ENCODE measurements around the gene TRABD.

TRABD gene

DNA sequence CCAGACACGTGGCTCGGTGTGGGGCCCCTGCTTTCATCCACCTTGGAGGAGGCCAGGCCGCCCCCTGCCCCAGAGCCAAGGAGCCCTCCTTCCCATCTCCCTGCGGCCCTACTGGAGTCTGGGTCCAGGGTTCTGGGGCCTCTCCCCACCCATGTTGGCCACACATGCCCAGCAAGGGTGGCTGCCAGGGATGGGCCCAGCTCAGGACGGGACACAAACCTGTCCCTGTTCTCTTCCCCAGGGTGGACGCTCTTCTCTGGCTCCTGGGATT, 10.6 kb upstream of the TRABD start:
- Mint-ChIP-seq H3K36me3 (ENCODE audit: low read depth) (peaks cover 29% of the 10 kb centered on the region), H3K4me1 (ENCODE audit: low read depth) (peaks cover 44% of the 10 kb centered on the region), H3K27ac (no peak overlapping the region), H3K4me3 (no peak overlapping the region), H3K27me3 (peaks cover 32% of the 10 kb centered on the region), H3K9me3 (no peaks in the 10 kb centered on the region)
- intact Hi-C loops (cut with micrococcal nuclease), result no loop called here

DNA sequence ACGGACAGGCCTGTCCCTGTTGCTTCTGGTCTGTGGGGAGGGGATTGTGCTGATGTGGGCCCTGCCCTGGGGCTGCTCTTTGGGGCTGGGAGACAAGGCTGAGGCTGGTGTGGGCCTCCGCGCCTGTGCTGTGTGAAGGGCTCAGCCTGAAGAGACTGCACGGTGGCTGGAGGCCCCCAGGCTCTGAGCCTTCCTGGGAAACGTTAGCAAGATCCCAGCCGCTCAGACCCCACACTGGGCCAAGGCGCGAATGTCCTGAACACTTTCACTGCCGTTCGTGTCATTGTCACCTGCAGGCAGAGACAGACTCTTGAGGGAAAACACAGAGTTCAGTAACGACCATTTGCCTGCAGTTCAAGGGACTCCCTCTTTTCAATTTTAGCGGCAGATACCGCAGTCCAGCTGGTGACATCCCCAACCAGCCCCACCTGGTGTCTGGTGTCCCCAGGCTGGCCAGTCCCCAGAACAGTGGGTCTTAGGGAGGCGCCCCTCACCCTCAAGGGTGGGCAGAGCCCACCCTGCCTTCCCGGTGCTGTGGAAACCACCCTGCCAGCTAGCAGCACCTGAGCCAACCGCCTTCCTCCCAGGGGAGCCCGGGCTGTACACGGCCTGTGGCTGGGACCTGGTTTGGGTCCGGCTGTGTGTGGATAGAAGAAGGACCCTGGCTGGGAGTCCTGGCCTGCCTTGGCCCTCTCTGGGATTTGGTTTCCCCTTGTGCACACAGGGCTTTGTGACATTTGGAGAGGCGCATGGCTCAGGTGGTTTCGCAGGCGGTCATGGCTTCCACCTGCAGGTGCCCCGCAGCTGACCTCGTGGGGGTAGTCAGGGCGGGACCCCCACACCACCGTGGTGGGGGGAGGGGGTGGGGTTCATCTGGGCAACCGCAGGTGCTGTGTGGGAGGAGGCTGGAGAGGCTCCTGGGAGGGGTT, 9.5 kb upstream of the TRABD start:
- Mint-ChIP-seq H3K36me3 (ENCODE audit: low read depth) (peaks cover 29% of the 10 kb centered on the region), H3K4me1 (ENCODE audit: low read depth) (peaks cover 40% of the 10 kb centered on the region), H3K27ac (no peak overlapping the region), H3K27me3 (peaks cover 29% of the 10 kb centered on the region), H3K4me3 (no peak overlapping the region), H3K9me3 (no peaks in the 10 kb centered on the region)
- intact Hi-C loops (cut with micrococcal nuclease), result no loop called here

DNA sequence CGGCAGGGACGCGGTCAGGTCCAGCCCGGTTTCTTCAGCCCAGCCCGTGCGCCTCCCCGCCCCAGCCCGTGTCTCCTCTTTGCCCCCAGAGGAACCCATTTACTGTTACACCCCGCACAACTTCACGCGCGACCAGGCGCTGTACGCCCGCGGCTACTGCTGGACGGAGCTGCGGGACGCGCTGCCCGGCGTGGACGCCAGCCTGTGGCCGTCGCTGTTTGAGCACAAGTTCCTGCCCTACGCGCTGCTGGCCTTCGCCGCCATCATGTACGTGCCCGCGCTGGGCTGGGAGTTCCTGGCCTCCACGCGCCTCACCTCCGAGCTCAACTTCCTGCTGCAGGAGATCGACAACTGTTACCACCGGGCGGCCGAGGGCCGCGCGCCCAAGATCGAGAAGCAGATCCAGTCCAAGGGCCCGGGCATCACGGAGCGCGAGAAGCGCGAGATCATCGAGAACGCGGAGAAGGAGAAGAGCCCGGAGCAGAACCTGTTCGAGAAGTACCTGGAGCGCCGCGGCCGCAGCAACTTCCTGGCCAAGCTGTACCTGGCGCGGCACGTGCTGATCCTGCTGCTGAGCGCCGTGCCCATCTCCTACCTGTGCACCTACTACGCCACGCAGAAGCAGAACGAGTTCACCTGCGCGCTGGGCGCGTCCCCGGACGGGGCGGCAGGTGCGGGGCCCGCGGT, 8.7 kb upstream of the TRABD start:
- Mint-ChIP-seq H3K4me1 (ENCODE audit: low read depth) (peaks cover 32% of the 10 kb centered on the region), H3K27me3 (peaks cover 28% of the 10 kb centered on the region), H3K4me3 (no peak overlapping the region), H3K27ac (no peak overlapping the region), H3K36me3 (ENCODE audit: low read depth) (peaks cover 29% of the 10 kb centered on the region), H3K9me3 (no peaks in the 10 kb centered on the region)
- intact Hi-C loops (cut with micrococcal nuclease), result no loop called here

DNA sequence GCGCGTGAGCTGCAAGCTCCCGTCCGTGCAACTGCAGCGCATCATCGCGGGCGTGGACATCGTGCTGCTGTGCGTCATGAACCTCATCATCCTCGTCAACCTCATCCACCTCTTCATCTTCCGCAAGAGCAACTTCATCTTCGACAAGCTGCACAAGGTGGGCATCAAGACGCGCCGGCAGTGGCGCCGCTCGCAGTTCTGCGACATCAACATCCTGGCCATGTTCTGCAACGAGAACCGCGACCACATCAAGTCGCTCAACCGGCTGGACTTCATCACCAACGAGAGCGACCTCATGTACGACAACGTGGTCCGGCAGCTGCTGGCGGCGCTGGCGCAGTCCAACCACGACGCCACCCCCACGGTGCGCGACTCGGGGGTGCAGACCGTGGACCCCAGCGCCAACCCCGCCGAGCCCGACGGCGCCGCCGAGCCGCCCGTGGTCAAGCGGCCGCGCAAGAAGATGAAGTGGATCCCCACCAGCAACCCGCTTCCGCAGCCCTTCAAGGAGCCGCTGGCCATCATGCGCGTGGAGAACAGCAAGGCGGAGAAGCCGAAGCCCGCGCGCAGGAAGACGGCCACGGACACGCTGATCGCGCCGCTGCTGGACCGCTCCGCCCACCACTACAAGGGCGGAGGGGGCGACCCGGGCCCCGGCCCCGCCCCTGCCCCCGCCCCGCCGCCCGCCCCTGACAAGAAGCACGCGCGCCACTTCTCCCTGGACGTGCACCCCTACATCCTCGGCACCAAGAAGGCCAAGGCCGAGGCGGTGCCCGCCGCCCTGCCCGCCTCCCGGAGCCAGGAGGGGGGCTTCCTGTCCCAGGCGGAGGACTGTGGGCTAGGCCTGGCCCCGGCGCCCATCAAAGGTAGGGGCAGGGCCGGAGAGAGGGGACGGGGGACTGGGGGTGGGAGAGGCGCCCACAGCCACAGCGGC, 7.9 kb upstream of the TRABD start:
- Mint-ChIP-seq H3K27me3 (peaks cover 28% of the 10 kb centered on the region), H3K4me3 (no peak overlapping the region), H3K27ac (no peak overlapping the region), H3K4me1 (ENCODE audit: low read depth) (peaks cover 23% of the 10 kb centered on the region), H3K9me3 (no peaks in the 10 kb centered on the region), H3K36me3 (ENCODE audit: low read depth) (peaks cover 29% of the 10 kb centered on the region)
- intact Hi-C loops (cut with micrococcal nuclease), result no loop called here

DNA sequence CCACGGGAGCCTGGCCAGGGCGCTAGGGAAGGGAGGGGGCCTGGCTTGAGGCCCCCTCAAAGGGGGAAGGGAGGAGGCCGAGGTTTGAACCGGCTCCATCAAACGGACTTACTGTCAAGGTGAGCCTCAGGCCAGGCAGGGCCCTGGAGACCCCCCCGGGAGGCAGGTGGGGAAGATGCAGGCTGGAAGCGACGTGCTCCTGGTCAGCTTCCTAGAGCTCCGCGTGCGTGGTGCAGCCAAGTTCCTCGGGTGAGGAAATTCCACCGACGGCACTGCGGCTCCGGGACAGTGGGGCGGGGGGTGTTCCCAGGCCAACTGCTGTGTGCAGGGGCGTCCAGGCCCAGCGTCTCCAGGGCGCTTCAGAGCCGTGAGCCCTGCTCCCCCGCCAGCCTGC, 7.2 kb upstream of the TRABD start:
- intact Hi-C loops (cut with micrococcal nuclease), result no loop called here
- H3K27ac Mint-ChIP-seq, result no peak overlapping the region
- H3K4me1 Mint-ChIP-seq (ENCODE audit: low read depth), result peaks cover 23% of the 10 kb centered on the region
- H3K36me3 Mint-ChIP-seq (ENCODE audit: low read depth), result peaks cover 29% of the 10 kb centered on the region
- peaks cover 28% of the 10 kb centered on the region for H3K27me3 Mint-ChIP-seq
- no peaks in the 10 kb centered on the region for H3K9me3 Mint-ChIP-seq
- H3K4me3 Mint-ChIP-seq, result no peak overlapping the region

DNA sequence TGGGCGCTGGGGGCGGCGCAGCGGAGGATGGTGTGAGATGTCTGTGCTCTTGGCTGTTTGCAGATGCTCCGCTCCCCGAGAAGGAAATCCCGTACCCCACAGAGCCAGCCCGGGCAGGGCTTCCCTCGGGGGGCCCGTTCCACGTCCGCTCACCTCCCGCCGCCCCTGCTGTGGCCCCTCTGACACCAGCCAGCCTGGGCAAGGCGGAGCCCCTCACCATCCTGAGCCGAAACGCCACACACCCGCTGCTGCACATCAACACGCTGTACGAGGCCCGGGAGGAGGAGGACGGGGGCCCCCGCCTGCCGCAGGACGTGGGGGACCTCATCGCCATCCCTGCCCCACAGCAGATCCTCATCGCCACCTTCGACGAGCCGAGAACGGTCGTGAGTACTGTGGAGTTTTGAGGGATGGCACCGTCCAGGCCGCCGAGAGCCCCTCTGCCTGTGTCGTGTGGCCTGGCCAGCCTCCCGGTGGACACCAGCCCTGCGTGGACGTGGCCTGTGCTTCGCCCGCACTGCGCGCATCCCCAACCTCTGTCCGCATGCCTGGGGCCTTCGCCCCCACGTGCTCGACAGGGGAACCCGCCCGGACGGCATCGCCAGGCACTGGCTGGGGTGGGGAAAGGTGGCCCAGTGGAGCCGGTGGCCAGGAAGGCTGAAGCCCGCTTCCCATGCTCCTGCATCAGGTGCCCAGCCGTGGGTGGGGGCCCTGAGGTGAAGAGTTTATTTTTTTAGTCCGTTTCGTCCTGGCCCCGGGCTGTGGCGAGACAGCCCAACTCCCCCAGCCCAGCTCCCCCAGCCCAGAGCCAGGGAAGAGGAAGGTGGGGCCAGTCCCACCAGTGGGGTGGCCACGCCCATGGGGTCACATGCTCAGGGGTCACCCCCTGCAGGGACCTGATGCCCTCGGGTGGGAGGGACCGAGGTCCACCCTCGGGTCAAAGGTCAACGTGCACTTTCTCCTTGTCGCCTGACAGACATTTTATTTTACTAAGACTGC, 6.5 kb upstream of the TRABD start:
- Mint-ChIP-seq H3K27me3 (peaks cover 25% of the 10 kb centered on the region), H3K27ac (no peak overlapping the region), H3K4me1 (ENCODE audit: low read depth) (peaks cover 22% of the 10 kb centered on the region), H3K4me3 (no peak overlapping the region), H3K36me3 (ENCODE audit: low read depth) (peaks cover 29% of the 10 kb centered on the region), H3K9me3 (no peaks in the 10 kb centered on the region)
- intact Hi-C loops (cut with micrococcal nuclease), result no loop called here

DNA sequence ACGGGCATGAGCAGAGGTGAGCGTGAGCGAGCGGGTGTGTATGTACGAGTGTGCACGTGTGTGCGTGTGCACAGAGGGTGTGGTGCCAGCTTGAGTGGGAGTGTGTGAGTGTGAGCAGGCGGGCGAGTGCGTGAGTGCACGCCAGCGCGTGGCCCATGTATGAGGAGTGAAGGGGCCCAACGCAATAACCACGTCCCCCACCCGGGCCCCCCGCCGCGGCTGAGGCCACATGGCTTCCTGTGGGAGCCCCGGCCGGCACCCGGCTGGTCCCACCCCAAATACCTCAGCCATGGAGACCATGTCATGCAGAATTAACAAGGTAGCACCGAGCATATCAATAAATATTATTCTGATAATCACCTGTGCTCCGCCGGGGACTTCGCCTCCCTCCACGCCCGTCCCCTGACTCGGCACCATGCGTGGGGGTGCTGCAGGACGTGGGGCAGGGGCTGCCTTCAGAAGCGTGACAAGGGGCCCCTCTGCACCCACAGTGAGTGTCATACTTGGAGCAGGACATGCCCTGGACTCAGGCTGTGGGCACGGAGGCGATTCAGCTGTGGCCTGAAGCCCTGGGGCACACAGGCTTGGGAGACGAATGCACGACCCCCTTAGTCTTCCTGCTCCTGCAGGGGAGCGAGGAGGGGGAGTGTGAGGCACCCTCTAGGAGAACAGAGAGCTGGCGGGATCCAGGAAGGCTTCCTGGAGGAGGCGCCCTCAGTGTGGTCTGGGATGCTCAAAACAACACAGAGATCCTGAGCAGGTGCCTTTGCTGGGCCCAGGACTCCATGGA, 5.6 kb upstream of the TRABD start:
- no peak overlapping the region for H3K4me3 Mint-ChIP-seq
- H3K36me3 Mint-ChIP-seq (ENCODE audit: low read depth), result peaks cover 29% of the 10 kb centered on the region
- no peak overlapping the region for H3K27ac Mint-ChIP-seq

DNA sequence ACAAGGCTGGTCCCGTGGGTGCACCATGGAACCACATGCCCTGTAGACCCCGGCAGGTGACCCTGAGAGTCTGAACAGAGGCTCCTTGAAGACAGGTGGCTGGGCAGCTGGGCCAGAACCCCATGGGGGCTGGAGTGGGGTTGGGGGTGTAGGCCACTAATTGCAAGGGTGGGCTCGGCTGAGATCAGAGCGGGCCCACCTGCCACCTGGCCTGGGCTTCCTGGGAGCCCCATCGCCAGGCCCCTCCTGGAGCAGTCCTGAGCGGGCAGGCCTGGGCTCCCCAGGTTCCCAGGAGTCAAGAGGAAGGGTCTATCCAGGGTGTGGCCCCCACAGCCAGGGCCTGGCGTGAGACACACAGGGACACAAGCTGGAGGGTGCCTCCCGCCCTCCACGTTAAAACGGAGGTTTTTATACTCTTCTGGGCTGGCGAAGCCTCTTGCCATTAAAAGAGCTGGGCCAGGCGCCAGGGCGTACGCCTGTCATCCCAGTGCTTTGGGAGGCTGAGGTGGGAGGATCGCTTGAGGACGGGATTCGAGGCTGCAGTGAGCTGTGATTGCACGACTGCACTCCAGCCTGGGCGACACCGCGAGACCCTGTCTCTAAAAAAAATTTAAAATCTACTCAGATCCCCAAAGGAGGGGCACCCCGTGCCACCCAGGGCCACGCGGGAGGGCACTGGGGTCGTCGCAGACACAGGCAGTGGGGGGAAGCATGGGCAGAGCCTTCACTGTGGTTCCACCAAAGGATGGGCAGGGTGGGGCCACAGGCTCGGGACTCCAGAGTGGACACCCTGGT, 4.8 kb upstream of the TRABD start:
- intact Hi-C loops (cut with micrococcal nuclease), result no loop called here
- H3K4me1 Mint-ChIP-seq (ENCODE audit: low read depth), result peaks cover 29% of the 10 kb centered on the region
- H3K4me3 Mint-ChIP-seq, result no peak overlapping the region
- H3K27me3 Mint-ChIP-seq, result peaks cover 18% of the 10 kb centered on the region
- H3K36me3 Mint-ChIP-seq (ENCODE audit: low read depth), result peaks cover 29% of the 10 kb centered on the region
- H3K9me3 Mint-ChIP-seq, result no peaks in the 10 kb centered on the region
- no peak overlapping the region for H3K27ac Mint-ChIP-seq

More for the DNA sequence above, 5.6 kb upstream of the TRABD start:
- Mint-ChIP-seq H3K27me3 (peaks cover 20% of the 10 kb centered on the region), H3K9me3 (no peaks in the 10 kb centered on the region), H3K4me1 (ENCODE audit: low read depth) (peaks cover 29% of the 10 kb centered on the region)
- intact Hi-C loops (cut with micrococcal nuclease), result no loop called here

DNA sequence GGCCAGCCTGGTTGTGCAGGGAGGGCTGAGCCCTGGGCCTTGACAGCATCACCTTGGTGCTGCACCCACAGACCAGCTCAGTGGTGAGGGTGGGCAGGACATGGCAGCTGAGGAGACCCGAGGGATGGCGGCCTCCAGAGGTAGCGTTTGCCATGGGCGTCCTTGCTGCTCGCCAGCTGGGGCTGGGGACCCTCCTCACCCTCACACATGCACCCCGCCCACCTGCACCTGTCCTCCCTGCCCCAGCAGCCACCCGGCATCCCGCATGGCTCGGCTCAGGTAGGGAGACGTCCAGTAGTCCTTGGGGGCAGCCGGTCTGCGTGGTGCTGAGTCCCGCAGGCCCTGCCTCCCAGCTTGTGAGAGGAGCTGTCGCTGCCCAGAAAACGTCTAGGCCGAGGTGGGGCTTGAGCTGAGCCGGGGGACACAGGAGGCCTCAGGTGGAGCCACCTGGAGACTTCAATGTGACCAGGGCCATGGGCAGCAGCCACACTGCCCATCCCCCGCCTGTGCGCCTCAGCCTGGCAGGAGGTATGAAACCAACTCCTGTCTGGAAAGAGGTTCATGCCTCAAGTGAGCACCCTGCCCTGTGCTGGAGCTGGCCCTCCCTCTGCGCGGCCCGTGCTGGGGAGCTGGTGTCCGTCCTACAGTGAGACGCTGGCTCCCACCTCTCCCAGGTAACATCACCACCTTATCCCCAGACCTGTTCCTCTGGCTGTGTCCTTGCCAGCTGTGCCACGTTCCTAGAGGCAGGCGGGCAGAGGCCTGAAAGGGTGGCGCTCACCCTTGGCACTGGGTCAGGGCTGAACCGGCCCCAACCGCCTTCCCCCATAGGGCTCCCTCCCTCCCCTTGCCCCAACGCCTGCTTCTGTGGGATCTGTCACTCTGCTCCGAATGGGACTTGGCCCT, 3.3 kb upstream of the TRABD start:
- Mint-ChIP-seq H3K36me3 (ENCODE audit: low read depth) (peaks cover 29% of the 10 kb centered on the region), H3K27me3 (peaks cover 14% of the 10 kb centered on the region), H3K4me1 (ENCODE audit: low read depth) (peaks cover 38% of the 10 kb centered on the region), H3K27ac (peak overlapping the region; percentile 81), H3K9me3 (no peaks in the 10 kb centered on the region), H3K4me3 (no peak overlapping the region)
- intact Hi-C loops (cut with micrococcal nuclease), result no loop called here

DNA sequence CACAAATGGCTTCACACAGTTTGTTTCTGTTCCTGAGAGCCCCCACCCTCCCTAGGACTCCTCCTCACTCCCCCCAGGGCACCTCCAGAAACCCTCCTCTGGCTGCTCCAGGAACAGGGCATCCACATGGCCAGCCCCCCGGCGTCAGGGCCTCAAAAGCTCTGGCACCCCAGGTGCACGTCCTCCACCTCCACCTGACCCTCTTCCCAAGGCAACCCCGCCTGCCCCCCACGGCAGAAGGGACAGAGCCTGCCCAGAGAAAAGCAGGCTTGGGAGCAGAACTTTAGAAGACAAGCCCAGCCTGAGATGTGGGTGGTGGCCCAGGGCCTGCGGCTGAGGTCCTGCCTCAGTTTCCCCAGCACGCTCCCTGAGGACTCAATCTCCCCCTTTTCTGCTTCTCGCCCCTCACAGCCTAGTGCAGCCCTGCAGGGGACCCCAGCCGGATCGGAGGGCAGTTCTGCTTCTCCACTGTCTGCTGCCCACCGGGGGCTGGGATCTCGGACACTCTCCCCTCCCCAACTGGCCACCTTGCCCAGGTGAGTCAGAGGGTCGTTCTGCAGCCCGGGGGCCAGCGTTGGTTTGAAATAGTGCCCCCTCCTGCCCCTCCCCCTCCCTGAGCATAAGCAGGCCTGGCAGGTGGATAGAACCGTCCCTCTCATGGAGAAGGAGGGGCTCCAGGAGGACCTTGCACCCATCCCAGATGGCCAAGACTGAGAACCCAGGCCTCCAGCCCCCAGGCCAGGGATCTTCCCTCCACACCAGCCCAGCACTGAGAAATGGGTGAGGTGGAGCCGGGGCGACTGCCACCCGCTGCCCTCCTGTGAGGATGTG, 2.4 kb upstream of the TRABD start:
- no peaks in the 10 kb centered on the region for H3K9me3 Mint-ChIP-seq
- intact Hi-C loops (cut with micrococcal nuclease), result no loop called here
- H3K36me3 Mint-ChIP-seq (ENCODE audit: low read depth), result peaks cover 33% of the 10 kb centered on the region
- H3K27me3 Mint-ChIP-seq, result peaks cover 10% of the 10 kb centered on the region
- no peak overlapping the region for H3K4me3 Mint-ChIP-seq
- H3K4me1 Mint-ChIP-seq (ENCODE audit: low read depth), result peaks cover 47% of the 10 kb centered on the region
- H3K27ac Mint-ChIP-seq, result peak overlapping the region; percentile 81
